NCI-H526 (cell line): Measurements from ENCODE around the gene SLC22A23.
A peak's percentile ranks its signal among the peaks of the same experiment; 100 is the strongest.

Experiments
- DNase-seq, 2 experiments: peaks; one replicate each; lab custom pipeline; 2025; lab: John Stamatoyannopoulos, UW

Gene SLC22A23

DNA sequence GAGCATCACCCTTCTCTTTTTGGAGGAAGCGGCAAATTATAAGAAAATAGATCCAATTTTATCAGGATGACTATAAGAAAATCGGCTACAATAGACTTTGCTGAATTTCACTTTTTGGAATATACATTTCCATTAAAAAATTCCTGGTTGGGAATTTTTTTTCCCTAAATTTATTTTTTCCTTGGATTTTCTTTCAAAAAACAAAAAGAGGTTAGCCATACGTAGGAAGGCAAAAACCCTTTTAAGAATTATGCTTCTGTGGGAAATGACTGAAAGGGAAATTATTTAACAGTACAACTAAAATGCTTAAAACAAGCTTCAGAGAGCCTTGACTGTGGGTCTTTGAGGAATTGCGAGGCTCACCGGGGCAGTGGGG, 86.9 kb downstream of the SLC22A23 start:
- no peak for DNase-seq

DNA sequence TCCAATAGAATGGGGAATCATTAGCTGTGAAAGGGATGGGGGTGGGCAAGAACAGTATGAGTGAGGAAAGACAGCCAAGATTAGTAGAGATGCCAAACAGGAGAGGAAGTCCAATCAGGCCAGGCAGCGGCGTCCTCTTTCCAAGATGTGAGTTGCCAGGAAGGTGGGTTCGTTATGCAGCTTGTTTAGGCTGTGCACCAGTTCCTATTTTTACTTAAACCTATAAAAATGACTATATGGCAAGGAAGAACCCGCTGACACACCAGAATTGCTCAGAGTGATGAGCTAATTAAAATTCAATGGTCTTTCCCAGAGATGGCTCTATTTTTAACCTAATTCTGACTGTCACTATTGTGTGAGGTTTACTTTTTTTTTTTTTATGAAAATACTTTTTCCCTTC, 88.2 kb downstream of the SLC22A23 start:
- DNase-seq, result no peak

DNA sequence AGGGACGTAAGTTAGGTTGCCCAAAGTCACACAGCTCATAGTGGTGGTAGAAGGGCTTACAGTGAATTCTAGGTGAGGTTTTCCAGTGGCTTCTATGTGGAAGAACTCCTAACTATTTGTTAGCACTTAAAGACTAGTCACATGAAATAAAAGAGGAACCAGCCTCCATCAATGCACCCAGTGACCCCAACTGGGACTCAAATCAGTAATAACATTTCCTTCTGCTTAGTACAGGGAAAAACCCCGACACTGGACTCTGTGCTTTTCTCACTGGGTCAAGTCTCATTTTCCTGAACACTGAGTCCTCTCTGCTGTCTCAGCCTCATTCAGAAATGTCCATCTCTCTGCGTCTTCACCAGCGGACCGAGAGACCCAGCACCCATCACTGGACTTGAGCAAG, 89.2 kb downstream of the SLC22A23 start:
- DNase-seq, result no peak

DNA sequence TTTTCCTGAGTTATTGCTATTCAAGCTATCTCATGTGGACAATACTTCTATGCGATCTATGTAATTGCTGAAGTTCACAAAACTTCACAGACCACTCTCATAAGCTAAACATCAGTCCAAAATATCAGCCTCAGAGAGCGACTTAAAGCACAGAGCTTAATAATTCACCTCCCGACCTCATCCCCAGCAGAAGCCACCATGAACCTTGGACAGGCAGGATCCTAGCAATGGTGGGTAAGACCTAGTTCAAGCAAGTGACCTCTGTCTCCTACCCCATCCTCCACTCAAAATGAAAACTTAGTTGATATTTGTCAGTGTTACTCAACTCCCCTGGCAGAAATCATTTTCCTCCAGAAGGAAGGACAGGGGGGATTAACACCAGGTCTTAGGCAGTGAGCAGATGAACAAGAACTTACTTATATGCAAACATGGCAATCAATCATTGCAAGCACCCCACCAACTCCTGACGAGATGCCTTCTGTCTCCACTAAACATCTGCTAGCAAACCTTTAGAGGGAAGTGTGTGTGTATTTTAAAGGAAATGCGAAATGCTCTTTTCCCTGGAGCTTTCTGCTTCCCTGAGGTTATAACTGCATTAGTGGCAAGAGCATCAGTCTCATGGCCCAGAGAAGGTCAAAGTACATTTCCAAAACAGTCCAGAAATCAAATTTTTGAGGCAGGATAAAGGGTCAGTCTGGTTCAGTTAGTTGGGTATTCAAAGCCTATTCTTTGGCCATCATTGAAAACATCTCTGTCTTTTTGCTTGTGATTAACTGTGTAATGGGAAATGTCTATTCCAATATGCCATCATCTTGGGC, 90.0 kb downstream of the SLC22A23 start:
- no peak for DNase-seq

DNA sequence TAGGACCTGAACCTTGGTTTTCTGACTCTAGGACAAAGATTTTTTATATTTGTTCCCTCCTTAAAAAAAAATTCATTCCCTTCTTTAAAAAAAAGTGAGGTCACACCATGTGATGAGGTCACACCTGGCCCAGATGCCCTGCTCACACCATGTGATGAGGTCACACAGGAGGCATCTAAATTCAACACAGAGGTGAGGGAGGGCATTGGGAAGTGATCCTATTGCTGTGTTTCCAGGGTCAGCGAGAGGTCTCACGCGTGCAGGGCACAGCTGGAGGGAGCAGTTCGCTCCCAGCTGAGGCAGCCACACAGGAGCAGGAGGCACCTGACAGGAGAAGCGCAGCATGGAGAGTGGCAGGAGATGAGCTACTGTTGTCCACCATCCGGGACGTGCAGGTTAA, 92.5 kb downstream of the SLC22A23 start:
- DNase-seq, result no peak

- no peak for DNase-seq
Measured at GRCh38 chr6:3363296-3364025, 93.4 kb downstream of the SLC22A23 start.

GRCh38 chr6:3361312-3362037, 95.4 kb downstream of the SLC22A23 start:
- peak in 1 of 2 experiments; percentile 39 for DNase-seq

DNA sequence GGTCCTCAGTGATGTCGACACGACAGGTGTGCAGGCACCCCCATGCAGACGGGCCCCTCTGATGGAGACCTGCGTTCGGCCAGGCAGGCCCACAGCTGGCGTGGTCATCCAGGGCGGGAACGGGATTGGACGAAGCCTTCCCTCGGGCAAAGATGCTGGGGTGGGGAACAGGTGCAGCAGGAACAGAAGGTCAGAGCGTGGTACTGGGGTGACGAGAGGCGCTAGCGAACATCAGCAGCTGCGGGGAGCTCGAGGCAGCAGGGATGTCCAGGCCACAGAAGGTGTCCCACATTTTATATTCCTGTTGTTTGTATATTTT, 96.2 kb downstream of the SLC22A23 start:
- DNase-seq, result no peak

GRCh38 chr6:3359973-3360726, 96.7 kb downstream of the SLC22A23 start:
- DNase-seq, result no peak

GRCh38 chr6:3359101-3359752, 97.6 kb downstream of the SLC22A23 start:
- DNase-seq, result peak in 1 of 2 experiments; percentile 23

GRCh38 chr6:3358413-3359100, 98.3 kb downstream of the SLC22A23 start:
- DNase-seq, result peak; percentile 86 to 87

DNA sequence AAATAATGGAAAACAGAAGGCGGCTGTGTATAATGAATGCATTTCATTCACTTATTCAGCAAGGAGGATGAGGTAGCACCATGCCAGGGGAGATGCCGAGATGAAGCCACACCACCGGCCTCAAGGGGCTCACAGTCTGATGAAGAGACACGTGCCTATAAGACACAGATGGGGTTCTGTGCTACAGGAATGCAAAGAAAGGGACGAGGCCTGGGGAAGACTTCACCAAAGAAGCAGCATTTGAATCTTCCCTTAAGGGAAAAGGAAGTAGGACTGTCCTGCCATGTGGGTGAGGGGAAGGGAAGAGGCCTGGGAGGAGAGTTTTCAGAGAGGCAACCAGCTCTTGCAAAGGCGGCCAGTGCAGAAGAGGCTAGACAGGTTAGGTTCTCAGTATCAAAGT, 99.2 kb downstream of the SLC22A23 start:
- peak in 1 of 2 experiments; percentile 59 for DNase-seq

- peak in 1 of 2 experiments; percentile 30 for DNase-seq
Measured at GRCh38 chr6:3356824-3357420, 99.9 kb downstream of the SLC22A23 start.

DNA sequence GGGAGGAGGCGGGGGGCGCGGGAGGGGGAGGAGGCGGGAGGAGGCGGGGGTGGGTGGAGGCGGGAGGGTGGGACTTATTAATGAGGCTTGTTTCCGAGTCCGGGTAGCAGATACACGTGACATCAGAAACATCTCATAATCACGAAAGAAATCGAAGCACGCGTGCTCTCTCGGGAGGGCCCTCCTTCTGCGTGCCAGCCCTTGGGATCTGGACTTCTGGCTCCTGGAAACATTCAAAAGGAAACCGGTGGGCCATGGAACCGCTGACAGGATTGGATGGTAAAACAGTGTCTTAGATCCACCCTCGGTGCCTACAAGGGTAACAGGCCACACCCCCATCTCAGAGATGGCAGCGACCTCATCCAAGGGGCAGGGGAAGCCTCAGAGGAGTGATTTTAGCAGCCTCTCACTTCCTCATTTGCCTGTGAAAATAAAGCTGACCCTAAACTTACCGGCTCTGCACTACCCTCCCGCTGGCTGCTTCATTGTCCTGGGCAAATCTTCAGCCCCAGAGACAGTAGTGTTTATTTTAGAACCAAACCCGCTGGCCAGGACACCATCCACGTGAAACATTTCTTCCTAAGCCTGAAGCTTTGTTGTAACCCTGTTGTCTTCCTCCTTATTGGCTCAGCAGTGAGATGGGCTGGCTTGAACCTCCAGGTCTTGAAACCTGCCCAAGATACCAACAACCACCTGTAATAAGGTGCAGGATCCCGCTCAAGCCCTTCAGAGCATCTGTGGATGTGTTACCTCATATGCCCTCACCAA, 100.6 kb downstream of the SLC22A23 start:
- peak; percentile 90 to 91 for DNase-seq

DNA sequence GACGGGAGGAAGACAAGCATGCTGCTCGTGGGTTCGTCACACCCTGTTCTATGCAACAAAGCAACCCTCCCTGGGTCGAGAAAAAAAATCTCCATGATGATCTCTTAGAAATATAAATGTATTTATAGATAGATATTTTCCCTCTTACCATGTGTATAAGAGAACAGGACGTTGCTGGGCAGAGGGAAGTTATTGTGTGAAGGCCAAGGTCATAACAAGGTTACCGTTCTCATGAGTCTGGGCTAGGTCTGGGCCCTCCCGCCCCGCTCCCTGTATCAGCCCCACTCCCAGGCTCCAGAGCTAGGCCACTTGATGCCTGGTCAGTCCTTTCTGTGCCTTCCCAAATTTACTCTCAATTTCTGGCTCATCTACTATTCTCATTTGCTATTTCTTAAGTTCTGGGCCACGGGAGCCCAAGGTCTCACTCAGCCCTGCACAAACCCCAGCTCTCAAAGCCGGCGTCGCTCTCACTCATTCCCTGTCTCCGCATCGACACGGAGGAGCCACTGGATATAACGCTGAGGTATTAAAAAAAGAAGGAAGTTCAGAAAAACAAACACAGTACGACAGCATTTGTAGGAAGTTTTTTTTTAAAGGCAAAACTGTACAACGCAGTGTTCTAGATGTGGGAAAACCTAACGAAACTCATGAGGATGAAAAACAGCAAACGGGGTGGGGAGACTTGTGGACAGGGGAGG, 101.3 kb downstream of the SLC22A23 start:
- DNase-seq, result peak; percentile 73 to 74

DNA sequence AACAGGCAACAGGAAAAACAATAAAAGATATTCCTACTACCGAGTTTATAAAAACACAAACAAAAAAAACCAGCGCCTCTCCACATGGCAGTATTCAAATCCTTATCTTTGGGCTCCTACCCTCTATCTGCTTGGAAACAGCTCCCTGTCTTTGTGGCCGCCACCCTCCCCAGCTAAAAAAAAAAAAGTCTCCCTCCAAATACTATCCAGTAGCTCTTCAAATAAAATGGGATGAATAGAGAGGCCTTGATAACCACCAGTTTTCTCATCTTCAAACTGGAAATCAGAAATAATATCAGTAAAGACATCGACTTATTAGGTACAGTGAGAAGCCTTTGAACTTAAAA, 101.9 kb downstream of the SLC22A23 start:
- peak in 1 of 2 experiments; percentile 51 for DNase-seq

DNA sequence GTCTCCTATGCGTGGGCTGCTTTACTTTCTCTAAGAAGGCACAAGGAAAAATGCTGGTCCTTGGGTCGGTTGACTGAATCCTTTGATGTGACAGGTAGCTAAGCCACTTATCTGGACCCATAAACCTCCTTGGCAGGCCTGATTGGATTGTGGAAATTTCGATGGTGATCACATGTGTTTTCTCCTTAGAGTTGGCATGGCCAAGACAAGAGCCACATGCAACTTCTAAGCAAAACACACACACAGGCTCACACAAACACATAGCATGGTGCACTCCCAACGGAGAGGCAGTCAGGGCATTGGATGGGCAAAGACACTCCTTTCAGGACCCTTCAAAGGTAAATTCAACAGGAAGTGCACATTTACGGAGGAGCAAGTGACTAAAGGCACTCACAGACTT, 102.9 kb downstream of the SLC22A23 start:
- no peak for DNase-seq

GRCh38 chr6:3353213-3353903, 103.5 kb downstream of the SLC22A23 start:
- DNase-seq, result peak in 1 of 2 experiments; percentile 27

GRCh38 chr6:3352678-3353077, 104.2 kb downstream of the SLC22A23 start:
- DNase-seq, result peak; percentile 58 to 78
